Mesodermal cell (in vitro differentiated cells): Measurements from ENCODE around the gene SLC34A3.

Experiments
- H3K27ac ChIP-seq: 2 replicates; pipeline ENCODE4 v1.7.0; 2013; ENCODE audit warnings: mild to moderate bottlenecking, low read depth, low read length, moderate library complexity; ENCODE audit not compliant: severe bottlenecking
- H3K36me3 ChIP-seq: 2 replicates; pipeline ENCODE4 v1.7.1; 2013; ENCODE audit warnings: mild to moderate bottlenecking, low read length, moderate library complexity; ENCODE audit not compliant: control insufficient read depth, insufficient read depth
- H3K4me1 ChIP-seq: one replicate; pipeline ENCODE4 v1.7.1; 2013; ENCODE audit warnings: mild to moderate bottlenecking, low read length; ENCODE audit not compliant: insufficient read depth, control insufficient read depth, poor library complexity, severe bottlenecking
- H3K4me3 ChIP-seq: 2 replicates; pipeline ENCODE4 v1.7.0; 2013; ENCODE audit warnings: low read length, control low read depth, mild to moderate bottlenecking; ENCODE audit not compliant: insufficient read depth, poor library complexity, severe bottlenecking; ENCODE audit errors: extremely low read depth
- H3K9me3 ChIP-seq: 2 replicates; pipeline ENCODE4 v1.7.1; 2013; ENCODE audit warnings: mild to moderate bottlenecking, low read length, moderate library complexity; ENCODE audit not compliant: control insufficient read depth
- WGBS, 2 experiments: methylation state at CpG; one replicate each; pipeline ENCODE4 v1.1.5; 2013; ENCODE audit warnings: missing lambda C conversion rate in 2 of 2; ENCODE audit not compliant: insufficient coverage in 2 of 2; 5-methylcytosine and 5-hydroxymethylcytosine counted together

SLC34A3 gene

DNA sequence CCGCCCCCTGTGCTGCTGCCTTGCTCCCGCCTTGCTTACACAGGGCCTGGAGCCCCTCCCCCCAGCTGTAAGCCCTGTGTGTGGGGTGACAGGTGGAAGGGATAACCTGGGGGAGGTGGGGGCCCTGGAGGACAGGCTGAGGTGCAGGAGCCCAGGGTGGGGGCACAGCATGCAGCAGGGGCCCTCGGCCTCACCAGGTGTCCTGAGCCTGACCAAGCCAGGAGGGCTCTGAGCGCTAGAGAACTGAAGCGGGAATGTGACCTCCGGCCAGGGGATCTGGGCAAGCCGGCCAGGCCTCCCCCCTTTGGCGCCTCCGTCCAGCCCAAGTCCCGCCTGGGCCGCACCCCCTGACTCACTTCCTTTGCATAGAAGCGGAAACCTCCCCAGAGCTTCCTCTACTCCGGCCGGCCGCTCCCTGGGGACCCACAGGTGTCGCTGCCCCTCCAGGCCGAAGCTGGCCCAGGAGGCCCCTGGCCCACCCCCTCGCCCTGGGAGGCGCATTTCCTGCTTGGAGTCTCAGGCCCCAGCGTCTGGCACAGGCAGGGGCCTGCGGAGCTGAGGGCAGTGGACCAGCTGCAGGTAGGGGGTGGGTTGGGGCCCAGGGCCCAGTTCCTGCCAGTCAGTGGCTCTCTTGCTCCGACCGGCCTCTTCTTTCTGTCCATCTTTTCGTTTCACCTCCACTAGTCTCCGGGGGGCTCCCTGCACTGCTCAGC is 46.8 kb downstream of the SLC34A3 start, which contains the start of gene TOR4A:
TOR4A (plus strand) TSS at position 398 of the 713 bp plus-strand sequence. CDS start 964 bp downstream, outside the sequence.
- Histone ChIP-seq H3K36me3 (peaks cover 36% of the 10 kb centered on the region), H3K4me3 (peak within 1 kb of the TSS; percentile 64), H3K27ac (peak within 1 kb of the TSS; percentile 91), H3K4me1 (peaks cover 23% of the 10 kb centered on the region), H3K9me3 (no peaks in the 10 kb centered on the region)
- WGBS, 2 experiments = 10 to 19% methylated on average over 13 to 19 of the region's 25 CpGs

DNA sequence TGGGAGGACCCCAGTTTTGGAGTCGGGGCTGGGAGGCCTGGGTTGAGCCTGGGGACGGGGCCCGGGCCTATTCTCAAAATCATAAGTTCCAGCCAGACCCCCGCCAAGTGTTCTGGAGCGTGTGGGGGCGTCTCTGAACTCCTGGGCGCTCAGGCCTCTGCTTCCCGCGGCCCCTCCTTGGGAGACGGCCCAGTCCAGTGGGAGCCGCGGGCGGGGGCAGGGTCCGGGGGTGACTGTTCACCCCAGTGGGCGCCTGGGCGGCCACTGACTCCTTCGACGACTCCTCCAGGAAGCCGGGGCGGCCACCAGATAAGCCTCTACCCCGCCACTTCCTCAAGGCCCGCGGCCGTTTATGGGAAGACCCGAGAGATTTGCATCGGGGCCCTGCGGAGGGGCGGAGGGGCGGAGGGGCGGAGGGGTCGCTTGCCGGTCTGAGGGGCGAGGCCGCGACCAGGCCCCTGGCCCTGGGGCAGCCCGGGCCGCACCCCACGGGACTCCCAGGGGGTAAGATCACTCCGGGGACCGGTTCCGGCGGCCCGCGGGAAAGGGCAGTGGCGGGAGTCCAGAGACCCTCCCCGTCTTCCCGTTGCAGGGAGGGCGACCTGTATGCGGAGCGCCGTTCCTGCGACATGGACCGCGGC is 47.5 kb downstream of the SLC34A3 start:
- WGBS, 2 experiments = 25 to 35% methylated on average over 39 to 44 of the region's 54 CpGs
- Histone ChIP-seq H3K4me1 (peaks cover 23% of the 10 kb centered on the region), H3K4me3 (peak overlapping the region; percentile 64), H3K9me3 (no peaks in the 10 kb centered on the region), H3K27ac (peak overlapping the region; percentile 91), H3K36me3 (peaks cover 39% of the 10 kb centered on the region)

GRCh38 chr9:137278721-137279711 is 48.3 kb downstream of the SLC34A3 start:
- H3K4me3 ChIP-seq = peak overlapping the region; percentile 64
- no peaks in the 10 kb centered on the region for H3K9me3 ChIP-seq
- H3K4me1 ChIP-seq = peaks cover 23% of the 10 kb centered on the region
- 88 to 91% methylated on average over 115 to 139 of the region's 139 CpGs for WGBS, 2 experiments
- peaks cover 40% of the 10 kb centered on the region for H3K36me3 ChIP-seq
- H3K27ac ChIP-seq = no peak overlapping the region

- H3K27ac ChIP-seq = no peak overlapping the region
- WGBS, 2 experiments = 98% methylated on average over 36 to 37 of the region's 41 CpGs
- H3K4me1 ChIP-seq = peaks cover 23% of the 10 kb centered on the region
- H3K36me3 ChIP-seq = peaks cover 40% of the 10 kb centered on the region
- no peaks in the 10 kb centered on the region for H3K9me3 ChIP-seq
- no peak overlapping the region for H3K4me3 ChIP-seq
These were observed 49.2 kb downstream of the SLC34A3 start for GRCh38 chr9:137279741-137280473.

GRCh38 chr9:137280474-137281344 is 50.0 kb downstream of the SLC34A3 start:
- H3K36me3 ChIP-seq = peaks cover 40% of the 10 kb centered on the region
- no peaks in the 10 kb centered on the region for H3K9me3 ChIP-seq
- peaks cover 19% of the 10 kb centered on the region for H3K4me1 ChIP-seq
- H3K4me3 ChIP-seq = no peak overlapping the region
- H3K27ac ChIP-seq = no peak overlapping the region
- 71 to 89% methylated on average over 57 to 80 of the region's 85 CpGs for WGBS, 2 experiments

DNA sequence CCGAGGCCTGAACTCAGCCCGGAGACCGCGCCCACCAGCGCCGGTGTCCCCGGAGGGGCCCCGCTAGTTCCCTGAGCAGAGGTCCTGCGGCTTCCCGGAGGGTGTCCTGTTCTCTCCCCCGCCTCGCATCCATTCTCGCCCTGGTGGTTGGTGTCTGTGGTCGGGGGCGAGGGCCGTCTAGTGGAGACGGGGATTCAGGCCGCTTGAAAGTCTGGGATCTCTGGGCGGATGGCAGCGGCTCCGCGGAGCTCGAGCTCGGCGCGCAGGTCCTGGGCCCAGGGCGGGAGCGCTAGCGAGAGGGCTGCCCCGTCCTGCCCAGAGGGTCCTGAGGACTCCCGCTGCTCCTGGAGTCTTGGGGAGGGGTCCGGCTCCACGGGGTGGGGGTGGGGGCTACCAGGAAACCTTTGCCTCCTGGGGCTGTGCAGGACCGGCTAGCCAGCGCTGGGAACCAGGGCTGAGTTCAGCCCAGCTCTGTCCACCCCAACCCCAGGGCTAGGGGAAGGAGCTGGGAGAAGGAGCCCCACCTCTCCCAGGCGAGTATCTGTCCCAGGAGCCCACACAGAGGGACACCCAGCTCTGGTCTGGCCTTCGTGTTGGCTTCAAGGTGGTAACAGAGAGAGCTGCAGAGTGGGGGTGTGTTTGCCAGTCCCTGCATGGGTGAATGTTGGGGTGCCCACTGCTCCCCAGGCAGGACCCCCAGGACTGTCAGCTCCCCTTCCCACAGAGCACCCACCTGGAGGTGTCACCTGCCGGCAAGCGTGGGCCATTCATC is 50.8 kb downstream of the SLC34A3 start:
- Histone ChIP-seq H3K4me1 (peaks cover 11% of the 10 kb centered on the region), H3K36me3 (peaks cover 40% of the 10 kb centered on the region), H3K9me3 (no peaks in the 10 kb centered on the region), H3K4me3 (no peak overlapping the region), H3K27ac (no peak overlapping the region)
- 93% methylated on average over 33 to 35 of the region's 39 CpGs for WGBS, 2 experiments
